HFFc6 (cell line): Measurements from ENCODE around the gene ARPC5. TPM values are rescaled to one million over a fixed set of nuclear protein-coding genes. Genes with fewer than 3 reads are reported as not detected.

Experiments used
- DNase-seq: peaks from one replicate; pipeline ENCODE4 v3.0.0-alpha.2; 2018
- H3K27ac Mint-ChIP-seq: 2 replicates; pipeline ENCODE4 v1.8.0; 2020; ENCODE audit warnings: mild to moderate bottlenecking, mixed read lengths
- H3K27me3 Mint-ChIP-seq: 2 replicates; pipeline ENCODE4 v1.8.0; 2021; ENCODE audit warnings: mild to moderate bottlenecking, moderate library complexity, mixed read lengths; ENCODE audit not compliant: insufficient read depth
- H3K36me3 Mint-ChIP-seq: 2 replicates; pipeline ENCODE4 v1.8.0; 2021; ENCODE audit warnings: low read depth, mixed read lengths
- H3K4me1 Mint-ChIP-seq: 2 replicates; pipeline ENCODE4 v1.8.0; 2020; ENCODE audit warnings: low read depth, mixed read lengths
- H3K4me3 Mint-ChIP-seq: 2 replicates; pipeline ENCODE4 v1.8.0; 2020; ENCODE audit warnings: mild to moderate bottlenecking, moderate library complexity, mixed read lengths
- H3K9me3 Mint-ChIP-seq: 2 replicates; pipeline ENCODE4 v1.8.0; 2020; ENCODE audit warnings: mild to moderate bottlenecking, mixed read lengths
- total RNA-seq, 6 experiments: library from RNA; stranded (reverse); fragmentation: NEBNext Ultra II Directional; extraction: Animal tissue kit (Norgen Biotek cat#: 25700); gene quantifications; 2 replicates in 1 of 6; 3 replicates in 5 of 6; pipeline ENCODE4 v1.2.3, GENCODE V29; 2021
- TF ChIP-seq, protein P1 (sequence below): fragments of 200-600 bp; sonication (generic); IDR thresholded peaks from 2 replicates; pipeline ENCODE4 v1.5.0; 2021; ENCODE audit warnings: antibody characterized with exemption, mild to moderate bottlenecking

Gene ARPC5
- total RNA-seq, 6 experiments from 2014 or later = 231 to 263 (median 249) TPM

DNA sequence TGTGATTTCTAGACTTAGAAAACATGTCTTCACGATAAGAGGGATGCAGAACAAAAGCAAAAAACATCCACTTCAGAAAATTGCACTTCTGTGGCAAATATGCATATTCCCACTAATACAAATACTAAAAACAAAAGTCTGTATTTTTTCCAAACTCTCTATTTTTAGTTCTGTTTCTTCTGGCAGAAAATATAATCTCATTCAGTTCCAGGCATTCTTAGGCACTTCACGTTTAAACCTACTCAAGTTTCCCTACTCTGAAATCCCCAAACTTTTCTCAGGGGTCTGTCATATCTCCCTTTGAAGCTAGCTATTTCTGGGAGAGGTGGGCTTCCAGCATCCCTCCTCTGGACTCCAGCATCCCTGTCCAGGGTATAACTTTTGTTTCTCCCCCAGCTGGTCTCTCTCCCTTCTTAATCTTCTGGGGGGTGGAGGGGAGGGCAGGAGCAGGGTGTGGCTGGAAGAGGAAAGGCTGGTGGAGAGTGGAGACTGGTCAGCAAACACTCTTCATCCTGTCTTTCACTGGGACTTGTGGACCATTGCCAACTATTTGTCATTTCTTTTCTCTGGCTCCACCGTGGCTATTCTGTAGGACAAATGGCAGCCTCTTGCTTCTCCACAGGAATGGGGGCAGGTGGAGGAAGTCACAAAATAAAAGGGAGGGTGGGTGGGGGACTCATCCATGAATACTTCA lies 25.7 kb downstream of the ARPC5 start:
- Mint-ChIP-seq H3K9me3 (no peaks in the 10 kb centered on the region), H3K36me3 (no peaks in the 10 kb centered on the region), H3K4me1 (peaks cover 59% of the 10 kb centered on the region), H3K4me3 (peak overlapping the region; percentile 73), H3K27ac (peak overlapping the region; percentile 95), H3K27me3 (no peaks in the 10 kb centered on the region; the same call in none of the 2 replicates)
- peak; percentile 27 for DNase-seq
- TF ChIP-seq, protein P1, sequence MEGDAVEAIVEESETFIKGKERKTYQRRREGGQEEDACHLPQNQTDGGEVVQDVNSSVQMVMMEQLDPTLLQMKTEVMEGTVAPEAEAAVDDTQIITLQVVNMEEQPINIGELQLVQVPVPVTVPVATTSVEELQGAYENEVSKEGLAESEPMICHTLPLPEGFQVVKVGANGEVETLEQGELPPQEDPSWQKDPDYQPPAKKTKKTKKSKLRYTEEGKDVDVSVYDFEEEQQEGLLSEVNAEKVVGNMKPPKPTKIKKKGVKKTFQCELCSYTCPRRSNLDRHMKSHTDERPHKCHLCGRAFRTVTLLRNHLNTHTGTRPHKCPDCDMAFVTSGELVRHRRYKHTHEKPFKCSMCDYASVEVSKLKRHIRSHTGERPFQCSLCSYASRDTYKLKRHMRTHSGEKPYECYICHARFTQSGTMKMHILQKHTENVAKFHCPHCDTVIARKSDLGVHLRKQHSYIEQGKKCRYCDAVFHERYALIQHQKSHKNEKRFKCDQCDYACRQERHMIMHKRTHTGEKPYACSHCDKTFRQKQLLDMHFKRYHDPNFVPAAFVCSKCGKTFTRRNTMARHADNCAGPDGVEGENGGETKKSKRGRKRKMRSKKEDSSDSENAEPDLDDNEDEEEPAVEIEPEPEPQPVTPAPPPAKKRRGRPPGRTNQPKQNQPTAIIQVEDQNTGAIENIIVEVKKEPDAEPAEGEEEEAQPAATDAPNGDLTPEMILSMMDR = no peak

- H3K4me1 Mint-ChIP-seq = peaks cover 65% of the 10 kb centered on the region
- no peaks in the 10 kb centered on the region for H3K9me3 Mint-ChIP-seq
- no peaks in the 10 kb centered on the region; the same call in 1 of the 2 replicates for H3K27me3 Mint-ChIP-seq
- peak overlapping the region; percentile 73 for H3K4me3 Mint-ChIP-seq
- TF ChIP-seq, protein P1 = peak; percentile 85
- H3K36me3 Mint-ChIP-seq = no peaks in the 10 kb centered on the region
- H3K27ac Mint-ChIP-seq = peak overlapping the region; percentile 95
- peak; percentile 88 for DNase-seq
Measured at GRCh38 chr1:183609313-183609712, 26.3 kb downstream of the ARPC5 start.

GRCh38 chr1:183607322-183607980 lies 28.1 kb downstream of the ARPC5 start:
- Mint-ChIP-seq H3K4me1 (peaks cover 77% of the 10 kb centered on the region), H3K36me3 (no peaks in the 10 kb centered on the region), H3K9me3 (no peaks in the 10 kb centered on the region), H3K27me3 (no peaks in the 10 kb centered on the region; the same call in 1 of the 2 replicates), H3K4me3 (no peak overlapping the region), H3K27ac (peak overlapping the region; percentile 95)
- DNase-seq = no peak
- TF ChIP-seq, protein P1 = no peak

- peaks cover 80% of the 10 kb centered on the region for H3K4me1 Mint-ChIP-seq
- no peak overlapping the region for H3K4me3 Mint-ChIP-seq
- no peaks in the 10 kb centered on the region for H3K36me3 Mint-ChIP-seq
- DNase-seq = no peak
- no peaks in the 10 kb centered on the region; the same call in none of the 2 replicates for H3K27me3 Mint-ChIP-seq
- TF ChIP-seq, protein P1 = no peak
- H3K9me3 Mint-ChIP-seq = no peaks in the 10 kb centered on the region
- peak overlapping the region; percentile 64; the same call in 1 of the 2 replicates for H3K27ac Mint-ChIP-seq
Measured at GRCh38 chr1:183605904-183606303, 29.7 kb downstream of the ARPC5 start.

GRCh38 chr1:183604815-183605214 lies 30.8 kb downstream of the ARPC5 start:
- H3K4me1 Mint-ChIP-seq = peaks cover 80% of the 10 kb centered on the region
- peak overlapping the region; percentile 64; the same call in 1 of the 2 replicates for H3K27ac Mint-ChIP-seq

More at GRCh38 chr1:183604815-183605214, 30.8 kb downstream of the ARPC5 start:
- H3K4me3 Mint-ChIP-seq = no peak overlapping the region
- H3K36me3 Mint-ChIP-seq = no peaks in the 10 kb centered on the region
- no peak for DNase-seq
- H3K9me3 Mint-ChIP-seq = no peaks in the 10 kb centered on the region
- no peaks in the 10 kb centered on the region; the same call in none of the 2 replicates for H3K27me3 Mint-ChIP-seq
- TF ChIP-seq, protein P1 = no peak
